GM12873 (cell line): ENCODE measurements around the gene KRTAP10-7.
"Not testable (repeated sequence)": the region's sequence is repeated elsewhere in the genome, so short reads cannot be mapped to it uniquely, and the experiment has no call there.

Experiments used
- TF ChIP-seq, protein P1 (sequence below): IDR thresholded peaks from 2 replicates; pipeline ENCODE4 v1.5.1; 2012; ENCODE audit warnings: low read depth, mild to moderate bottlenecking, moderate library complexity, low read length, control low read depth; ENCODE audit not compliant: insufficient read depth; ENCODE audit errors: missing control alignments

Gene KRTAP10-7

GRCh38 chr21:44580231-44580821 is 20.1 kb upstream of the KRTAP10-7 start, which contains the start of gene KRTAP10-5:
Gene KRTAP10-5 (minus strand): TSS chr21:44580604. CDS start chr21:44580578, 26 bp downstream.
- TF ChIP-seq, protein P1, sequence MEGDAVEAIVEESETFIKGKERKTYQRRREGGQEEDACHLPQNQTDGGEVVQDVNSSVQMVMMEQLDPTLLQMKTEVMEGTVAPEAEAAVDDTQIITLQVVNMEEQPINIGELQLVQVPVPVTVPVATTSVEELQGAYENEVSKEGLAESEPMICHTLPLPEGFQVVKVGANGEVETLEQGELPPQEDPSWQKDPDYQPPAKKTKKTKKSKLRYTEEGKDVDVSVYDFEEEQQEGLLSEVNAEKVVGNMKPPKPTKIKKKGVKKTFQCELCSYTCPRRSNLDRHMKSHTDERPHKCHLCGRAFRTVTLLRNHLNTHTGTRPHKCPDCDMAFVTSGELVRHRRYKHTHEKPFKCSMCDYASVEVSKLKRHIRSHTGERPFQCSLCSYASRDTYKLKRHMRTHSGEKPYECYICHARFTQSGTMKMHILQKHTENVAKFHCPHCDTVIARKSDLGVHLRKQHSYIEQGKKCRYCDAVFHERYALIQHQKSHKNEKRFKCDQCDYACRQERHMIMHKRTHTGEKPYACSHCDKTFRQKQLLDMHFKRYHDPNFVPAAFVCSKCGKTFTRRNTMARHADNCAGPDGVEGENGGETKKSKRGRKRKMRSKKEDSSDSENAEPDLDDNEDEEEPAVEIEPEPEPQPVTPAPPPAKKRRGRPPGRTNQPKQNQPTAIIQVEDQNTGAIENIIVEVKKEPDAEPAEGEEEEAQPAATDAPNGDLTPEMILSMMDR, result not testable (repeated sequence)

GRCh38 chr21:44581158-44581557 is 19.2 kb upstream of the KRTAP10-7 start:
- TF ChIP-seq, protein P1, result no peak

GRCh38 chr21:44582055-44582454 is 18.3 kb upstream of the KRTAP10-7 start:
- TF ChIP-seq, protein P1, result no peak

DNA sequence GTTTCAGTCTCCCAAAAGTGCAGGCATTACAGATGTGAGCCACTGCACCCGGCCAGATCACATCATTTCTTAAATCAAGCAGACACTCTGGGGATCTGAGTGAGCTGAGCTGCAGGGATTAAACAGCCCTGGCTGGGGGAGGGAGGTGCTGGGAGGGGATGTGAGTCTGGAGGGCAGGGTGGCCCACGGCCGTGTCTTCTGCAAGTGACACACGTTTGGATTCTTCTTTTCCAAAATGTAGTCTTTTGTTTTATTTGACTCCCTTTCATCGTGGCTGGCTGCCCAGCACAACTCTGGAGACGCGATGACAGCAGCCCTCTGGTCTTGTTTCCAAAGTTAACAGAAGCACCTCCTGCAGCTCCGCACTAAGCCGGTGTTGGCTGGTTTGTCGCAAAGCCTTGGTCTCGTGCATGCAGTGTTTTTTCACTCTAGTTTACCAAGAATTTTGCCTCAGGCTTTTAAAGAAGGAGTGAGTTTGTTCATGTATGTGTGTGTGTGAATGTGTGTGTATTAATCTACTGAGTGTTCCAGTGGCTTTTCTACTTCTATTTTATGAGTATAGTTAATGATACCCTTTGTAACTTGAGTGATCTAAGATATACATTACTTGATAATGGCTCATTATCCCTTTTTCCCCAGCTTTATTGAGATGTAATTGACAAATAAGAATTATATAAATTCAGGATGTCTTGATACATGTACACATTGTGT is 17.2 kb upstream of the KRTAP10-7 start:
- TF ChIP-seq, protein P1, result no peak

DNA sequence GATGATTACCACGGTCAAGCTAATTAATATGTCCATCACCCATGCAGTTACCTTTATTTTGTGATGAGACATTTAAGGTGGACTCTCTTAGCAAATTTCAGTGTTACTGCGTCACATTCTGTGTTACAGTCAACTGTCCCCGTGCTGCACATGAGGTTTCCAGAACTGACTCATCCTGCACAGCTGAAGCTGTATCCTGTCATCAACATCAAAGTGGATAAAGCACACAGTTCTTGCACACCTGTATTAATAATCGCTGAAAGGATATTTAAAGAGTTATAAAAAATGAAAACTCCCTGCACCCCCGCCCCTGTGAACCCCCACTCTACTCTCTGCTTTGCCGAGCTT is 16.6 kb upstream of the KRTAP10-7 start:
- TF ChIP-seq, protein P1, result no peak

DNA sequence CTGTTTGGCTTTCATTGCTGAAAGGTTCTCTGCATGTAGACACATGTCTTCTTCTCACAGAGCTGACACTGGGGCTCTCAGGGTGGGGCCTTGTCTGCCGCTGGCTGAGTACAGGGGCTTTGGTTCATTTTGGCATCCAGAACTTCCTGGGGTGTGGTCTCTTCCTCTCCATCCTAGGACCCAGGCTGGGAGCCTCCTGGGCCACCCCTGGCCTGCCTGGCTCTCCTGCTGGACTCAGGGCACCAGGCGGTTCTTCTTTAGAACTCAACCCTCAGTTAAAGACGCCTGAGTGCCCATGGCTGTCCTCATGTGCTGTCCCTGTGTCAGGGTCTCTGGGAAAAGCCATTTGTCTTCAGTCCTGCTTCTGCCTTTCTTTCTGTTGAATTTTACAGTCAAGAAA is 14.5 kb upstream of the KRTAP10-7 start:
- TF ChIP-seq, protein P1, result no peak

DNA sequence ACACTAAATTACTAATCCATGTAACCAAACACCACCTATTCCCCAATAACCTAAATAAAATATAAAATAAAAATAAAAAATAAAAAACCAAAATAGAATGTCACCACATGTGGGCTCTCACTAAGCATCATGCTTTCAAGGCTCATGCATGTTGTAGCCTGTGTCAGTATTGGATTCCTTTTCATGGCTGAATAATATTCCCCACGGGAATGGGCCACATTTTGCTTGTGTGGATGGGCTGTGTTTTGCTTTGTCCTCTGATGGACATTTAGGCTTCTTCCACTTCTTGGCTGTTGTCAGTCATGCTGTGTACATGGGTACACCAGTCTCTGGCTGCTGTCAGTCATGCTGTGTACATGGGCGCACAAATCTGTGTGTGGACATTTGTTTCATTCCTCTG is 11.3 kb upstream of the KRTAP10-7 start:
- TF ChIP-seq, protein P1, result no peak
